Stimulated activated CD8-positive, alpha-beta memory T cell treated with anti-CD3 and anti-CD28 coated beads, Interleukin-7, amount 100 ng/mL, for 24 hours (primary cell): ENCODE results near the gene IGSF21.

Experiments
- DNase-seq: peaks from one replicate; pipeline ENCODE4 v3.0.0-alpha.2; 2020; ENCODE audit warnings: low read depth

The IGSF21 gene

DNA sequence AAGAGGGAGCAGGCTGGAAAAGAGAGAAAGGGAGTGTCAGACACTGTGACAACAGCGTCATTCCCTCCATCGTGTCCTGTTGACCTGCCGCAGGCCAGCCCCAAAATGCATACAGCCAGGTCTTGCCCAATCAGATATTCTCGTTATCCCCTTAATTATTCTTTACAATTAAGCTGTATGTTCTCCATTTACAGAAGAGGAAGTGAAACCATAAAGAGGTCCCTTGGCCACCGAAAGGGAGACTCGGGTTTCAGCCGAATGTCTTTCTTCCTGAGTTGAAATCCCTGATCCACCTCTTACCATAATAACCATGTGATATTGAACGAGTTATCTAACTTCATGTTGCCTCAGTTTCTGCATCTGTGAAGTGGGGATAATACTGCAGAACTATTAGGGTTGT lies 70.5 kb downstream of the IGSF21 start:
- no peak for DNase-seq

DNA sequence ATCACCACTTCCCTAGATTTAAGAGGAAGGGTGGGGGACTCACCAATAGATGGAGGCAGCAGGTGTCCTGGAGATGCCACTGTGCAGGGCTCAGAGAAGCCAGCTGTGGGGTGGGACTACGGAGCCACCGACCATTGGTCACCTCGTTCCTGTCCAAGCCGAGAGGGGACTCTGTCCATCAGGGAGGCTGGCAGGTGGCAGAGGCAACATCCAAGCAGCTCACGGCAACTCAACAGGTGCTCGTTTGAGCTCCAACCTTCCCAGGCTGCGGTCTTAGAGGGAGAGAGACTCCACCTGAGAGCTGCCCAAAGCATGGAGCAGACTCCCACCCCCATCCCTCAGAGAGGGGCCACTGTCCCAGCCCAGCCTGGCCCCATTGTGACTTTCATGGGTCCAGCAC lies 71.4 kb downstream of the IGSF21 start:
- DNase-seq, result no peak

DNA sequence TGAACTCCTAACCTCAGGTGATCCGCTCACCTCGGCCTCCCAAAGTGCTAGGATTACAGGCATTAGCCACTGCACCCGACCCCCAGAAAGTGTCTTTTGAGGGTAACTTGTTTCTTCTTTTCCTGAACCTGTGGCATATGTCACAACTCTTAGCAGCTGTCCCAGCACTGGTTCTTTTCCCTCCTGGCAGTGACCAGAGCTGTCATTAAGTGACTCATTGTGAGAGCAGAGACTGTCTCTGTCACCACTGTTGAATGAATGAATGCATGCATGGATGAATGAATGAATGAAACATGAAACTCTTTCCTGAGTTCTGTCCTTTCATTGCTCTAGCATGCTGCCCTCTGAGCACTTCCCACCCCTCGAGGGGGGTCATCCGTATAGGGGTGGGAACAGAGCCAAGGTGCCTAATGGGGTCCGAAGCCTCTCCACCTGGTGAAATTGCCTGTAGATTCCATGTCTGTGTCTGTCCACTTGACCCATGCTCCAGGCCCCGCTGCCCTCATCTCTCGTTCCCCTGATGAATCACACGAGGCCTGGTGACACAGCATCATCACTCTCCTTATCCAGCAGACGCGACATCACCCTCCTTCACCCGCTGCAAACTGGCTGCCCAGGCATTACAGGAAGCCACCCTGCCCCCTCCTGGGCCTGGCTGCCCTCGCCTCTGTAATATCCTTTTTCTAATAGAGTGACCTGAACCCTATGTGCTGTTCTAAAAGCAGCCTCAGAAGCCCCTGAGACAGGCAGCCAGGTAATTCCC lies 75.0 kb downstream of the IGSF21 start:
- DNase-seq, result no peak

DNA sequence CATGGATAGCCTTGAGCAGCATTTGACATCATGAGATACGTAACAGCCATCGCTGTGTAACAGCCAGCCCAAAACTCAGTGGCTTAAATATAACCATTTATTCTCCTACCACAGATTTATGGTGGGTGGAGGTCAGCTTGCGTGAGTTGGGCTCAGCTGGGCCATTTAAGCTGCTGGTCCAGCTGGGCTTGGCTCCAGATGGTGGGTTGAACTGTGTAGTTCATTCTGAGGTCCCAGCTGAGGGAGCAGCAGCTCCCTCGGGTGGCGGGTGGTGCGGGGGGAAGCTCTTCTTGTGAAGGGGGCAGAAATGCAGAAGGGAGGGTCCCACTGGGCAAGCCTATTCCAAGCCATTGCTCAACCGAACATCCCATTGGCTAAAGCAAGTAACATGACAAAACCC lies 75.9 kb downstream of the IGSF21 start:
- no peak for DNase-seq

DNA sequence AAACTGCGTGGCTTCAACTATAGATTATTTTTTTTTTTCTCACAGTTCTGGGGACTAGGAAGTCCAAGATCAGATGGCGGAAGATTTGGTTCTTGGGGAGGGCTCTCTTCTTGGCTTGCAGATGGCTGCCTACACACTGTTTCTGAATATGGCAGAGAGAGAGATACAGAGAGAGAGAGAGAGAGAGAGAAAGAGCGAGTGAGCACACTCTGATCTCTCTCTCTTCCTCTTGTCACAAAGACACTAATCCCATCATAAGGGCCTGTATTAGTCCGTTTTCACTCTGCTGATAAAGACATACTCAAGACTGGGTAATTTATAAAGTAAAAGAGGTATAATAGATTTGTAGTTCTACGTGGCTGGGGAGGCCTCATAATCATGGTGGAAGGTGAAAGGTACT lies 79.5 kb downstream of the IGSF21 start:
- DNase-seq, result no peak

DNA sequence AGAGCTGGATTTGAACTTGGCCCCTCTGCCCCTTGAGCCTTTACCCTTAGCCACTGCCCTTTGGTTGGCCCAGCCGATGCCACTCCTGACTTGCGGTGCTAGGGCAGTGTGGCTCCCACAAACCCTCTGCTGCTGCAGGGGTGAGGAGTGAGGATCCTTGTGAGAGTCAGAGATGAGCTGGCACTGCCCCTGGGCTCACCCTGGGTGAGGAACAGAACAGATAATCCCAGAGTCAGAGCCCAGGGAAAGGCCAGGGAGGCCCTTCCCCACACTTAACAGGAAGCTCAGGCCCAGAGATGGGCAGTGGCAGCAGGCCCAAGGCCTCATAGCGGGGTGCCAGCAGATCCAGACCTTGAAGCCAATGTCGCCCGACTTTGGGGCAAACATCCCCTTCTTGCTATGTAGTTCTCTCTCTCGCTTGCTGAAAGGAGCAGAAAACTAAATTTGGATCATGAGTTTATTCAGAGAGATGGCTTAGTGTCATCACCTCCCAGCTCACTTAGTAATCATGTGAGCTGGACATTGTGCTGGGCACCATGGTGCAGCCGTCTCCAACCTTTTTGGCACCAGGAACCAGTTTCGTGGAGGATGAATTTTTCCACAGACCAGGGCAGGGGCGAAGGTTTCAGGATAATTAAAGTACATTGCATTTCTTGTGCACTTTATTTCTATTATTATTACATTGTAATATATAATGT lies 81.4 kb downstream of the IGSF21 start:
- DNase-seq, result no peak

DNA sequence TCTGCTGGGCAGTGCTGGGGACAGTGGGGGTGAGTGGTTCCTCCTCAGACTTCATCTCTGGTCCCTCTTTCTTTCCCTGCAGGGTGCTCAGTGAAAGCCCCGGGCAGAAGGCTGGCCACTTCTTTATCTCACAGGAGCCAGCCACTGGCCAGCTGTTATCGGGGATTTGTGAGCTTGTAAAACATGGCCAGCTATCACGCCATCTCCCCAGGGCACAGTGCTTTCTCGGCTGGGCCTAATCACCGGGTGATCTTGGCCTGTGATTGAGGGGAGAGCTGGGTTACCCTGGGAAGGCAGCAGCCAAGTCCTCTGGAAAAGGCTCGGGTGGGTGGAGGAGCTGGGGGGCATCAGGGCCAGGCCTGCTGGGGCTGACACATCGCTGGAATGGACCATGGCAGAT lies 83.0 kb downstream of the IGSF21 start:
- DNase-seq, result no peak

DNA sequence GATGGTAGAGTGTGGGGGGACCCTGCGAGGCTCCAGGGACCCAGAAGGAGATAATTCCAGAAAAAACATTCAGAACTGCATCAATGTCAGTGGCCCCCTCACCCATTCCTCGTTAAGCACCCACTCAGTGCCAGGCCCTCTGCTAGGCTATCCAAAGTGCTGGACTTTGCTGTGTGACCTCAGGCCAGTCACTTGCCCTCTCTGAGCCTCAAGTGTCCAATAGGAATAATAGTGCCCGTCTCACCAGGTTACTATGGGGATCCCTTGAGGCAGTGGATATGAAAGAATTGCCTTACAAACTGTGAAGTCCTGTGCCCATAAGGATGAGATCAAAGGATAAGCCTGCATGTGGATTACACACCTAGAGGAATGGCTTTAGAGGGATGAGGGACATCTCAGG lies 83.4 kb downstream of the IGSF21 start:
- no peak for DNase-seq

DNA sequence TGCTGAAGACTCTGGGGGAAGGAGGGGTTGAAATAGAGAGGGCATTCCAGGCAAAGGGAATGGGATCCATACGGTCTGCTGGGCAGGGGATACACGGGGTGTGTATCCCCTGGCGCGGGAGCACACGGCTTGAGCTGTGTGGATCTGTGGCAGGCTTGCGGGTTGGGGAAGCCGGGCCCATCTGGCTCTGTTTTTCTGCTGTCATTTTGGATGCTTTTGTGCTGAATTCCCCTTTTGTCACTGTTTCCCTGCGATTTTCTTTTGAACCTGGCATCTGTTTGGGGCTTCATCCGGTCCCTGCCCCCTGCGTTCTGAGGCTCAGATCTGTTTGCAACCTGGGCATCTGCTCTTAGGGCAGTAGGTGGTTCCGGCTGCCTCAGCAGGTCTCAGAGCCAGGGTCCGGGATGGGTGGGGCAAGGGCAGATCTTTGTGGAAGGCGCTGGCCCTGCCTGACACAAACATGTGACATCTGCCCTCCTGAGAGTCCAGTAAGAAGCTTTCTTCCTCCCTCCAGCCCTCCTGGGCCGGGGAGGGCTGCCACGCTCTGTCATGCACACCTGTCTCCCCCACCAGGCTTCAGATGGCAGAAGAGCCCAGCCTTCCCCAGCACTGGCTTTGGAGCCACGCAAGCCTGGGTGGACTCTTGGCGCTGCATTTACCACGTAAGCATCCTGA lies 84.0 kb downstream of the IGSF21 start:
- DNase-seq, result no peak

DNA sequence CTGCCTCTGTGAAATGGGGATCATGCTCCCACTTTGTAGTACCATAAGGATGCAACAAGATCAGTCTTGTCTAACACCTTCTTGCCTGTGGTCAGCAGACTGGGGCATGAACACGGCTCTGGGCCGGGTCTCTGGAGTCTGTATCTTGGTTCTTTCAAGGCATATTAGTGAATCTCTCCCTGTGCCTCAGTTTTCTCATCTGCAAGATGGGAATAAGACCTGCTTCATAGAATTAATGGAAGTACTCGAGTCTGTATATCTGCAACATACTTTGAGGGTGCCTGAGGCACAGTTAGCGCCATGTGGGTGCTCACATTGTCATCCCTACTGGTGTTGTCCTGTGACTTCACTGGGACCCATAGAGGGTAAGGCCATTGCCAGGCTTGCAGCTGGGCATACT lies 84.6 kb downstream of the IGSF21 start:
- DNase-seq, result no peak

DNA sequence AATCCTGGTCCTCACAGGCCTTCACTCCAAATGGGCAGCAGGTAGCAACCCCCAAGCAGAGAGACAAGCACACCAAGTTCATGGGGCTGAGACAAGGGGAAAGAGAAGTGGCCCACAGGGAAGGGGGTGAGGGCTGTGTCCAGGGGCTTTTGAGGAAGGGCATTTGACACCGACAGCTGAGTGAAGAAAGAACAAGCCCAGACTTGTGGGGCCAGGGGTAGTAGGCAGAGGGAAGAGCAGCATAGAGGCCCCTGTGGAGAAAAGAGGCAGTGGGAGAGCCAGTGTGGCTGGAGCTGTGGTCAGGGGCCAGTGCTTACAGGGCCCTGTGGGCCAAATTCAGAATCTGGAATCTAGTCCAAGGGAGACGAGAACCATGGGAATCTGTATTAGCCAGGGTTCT lies 85.4 kb downstream of the IGSF21 start:
- no peak for DNase-seq

DNA sequence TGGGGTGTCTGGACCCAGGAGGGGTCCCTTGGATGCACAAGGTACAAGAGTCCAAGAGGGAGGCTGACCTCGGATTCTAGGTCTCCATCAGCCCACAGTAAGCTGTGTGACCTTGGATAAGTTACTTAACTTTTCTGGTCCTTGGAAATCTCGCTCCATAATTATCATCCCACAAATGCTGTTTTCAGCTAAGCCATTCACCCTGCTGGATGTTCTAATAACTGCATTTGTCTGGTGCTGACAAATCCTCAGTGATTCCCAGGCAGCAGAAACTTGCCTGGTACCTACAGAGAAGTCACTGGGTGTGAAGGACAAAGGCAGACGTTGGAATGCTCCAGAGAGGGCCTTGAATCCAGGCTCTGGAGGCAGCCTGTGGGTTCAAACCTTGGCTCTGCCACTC lies 89.7 kb downstream of the IGSF21 start:
- no peak for DNase-seq

DNA sequence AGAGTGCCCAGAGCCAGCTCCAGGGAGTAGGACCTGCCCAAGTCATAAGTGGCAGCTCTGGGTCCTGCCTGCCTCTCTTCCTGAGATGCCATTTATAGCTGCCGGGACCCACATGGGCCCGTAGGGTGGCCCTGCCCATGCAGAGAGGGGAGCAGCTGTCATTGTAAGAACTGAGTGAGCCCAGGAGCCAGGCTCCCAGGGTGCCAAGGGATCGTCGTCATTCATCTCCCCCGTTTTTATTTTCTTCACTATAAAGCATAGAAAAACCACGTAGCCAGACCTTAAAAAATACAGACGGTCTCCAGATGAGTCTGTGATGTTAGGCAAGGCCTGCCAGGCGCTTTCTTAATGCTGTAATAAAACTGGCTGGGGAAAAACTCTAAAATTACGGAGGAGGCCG lies 90.7 kb downstream of the IGSF21 start:
- DNase-seq, result no peak

DNA sequence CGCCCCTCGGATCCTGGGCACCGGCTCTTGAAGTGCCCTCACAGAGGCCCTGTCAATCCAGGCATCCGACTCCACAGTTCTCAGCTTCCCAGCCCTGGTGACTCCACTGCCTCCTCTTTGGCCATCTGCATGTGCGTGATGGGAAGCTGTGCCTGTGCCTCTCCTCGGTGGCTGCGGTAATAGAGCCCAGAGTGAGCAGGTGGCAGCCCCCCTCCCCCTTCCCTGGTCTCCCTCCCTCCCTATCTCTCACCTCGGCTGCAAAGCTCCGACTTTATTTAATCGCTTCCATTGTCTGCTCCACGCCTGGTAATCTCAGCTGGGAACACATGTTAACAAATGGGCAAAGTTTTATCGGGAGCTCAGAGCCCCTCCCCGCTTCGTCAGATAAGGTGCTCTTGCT lies 91.9 kb downstream of the IGSF21 start:
- no peak for DNase-seq

DNA sequence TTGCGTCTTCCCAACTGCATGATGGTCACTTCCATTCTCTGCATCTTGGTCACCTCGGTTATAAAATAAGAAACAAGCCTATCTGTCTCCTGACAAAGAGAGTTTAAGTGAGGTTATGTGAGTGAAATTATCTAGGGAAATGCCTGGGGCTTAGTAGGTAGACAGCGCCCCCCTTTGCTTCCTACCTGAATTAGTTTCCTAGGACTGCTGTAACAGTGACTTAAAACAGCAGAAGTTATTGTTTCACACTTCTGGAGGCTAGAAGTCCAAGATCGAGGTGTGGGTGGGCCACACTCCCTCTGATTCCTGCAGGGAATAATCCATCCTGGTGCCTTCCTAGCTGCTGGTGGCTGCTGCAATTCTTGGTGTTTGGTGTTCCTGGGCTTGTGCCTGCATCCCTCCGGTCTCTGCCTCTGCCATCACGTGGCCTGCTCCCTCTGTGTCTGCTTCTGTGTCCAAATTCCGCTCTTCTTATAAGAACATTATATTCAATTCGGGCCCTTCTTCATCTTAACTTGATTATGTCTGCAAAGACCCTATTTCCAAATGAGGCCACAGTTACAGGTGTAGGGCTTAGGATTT lies 92.6 kb downstream of the IGSF21 start:
- no peak for DNase-seq

DNA sequence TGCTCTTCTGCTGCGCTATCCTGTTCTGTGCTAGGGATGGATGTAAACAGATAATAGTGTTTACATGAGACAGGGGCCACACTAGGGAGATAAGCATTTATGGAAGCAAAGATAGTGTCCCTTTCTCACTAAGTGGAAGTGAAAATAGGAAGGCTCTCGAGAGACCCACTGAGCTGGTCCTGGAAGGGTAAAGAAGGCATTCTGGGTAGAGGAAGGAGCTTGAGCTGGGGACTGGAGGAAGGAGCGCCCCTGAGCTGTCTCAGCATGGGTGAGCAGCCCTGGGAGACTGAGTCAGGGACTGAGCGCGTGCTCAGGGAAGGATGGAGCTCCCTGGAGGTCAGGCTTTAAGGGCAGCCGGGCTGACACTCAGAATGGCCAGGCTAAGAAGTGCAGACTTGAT lies 93.3 kb downstream of the IGSF21 start:
- DNase-seq, result no peak

DNA sequence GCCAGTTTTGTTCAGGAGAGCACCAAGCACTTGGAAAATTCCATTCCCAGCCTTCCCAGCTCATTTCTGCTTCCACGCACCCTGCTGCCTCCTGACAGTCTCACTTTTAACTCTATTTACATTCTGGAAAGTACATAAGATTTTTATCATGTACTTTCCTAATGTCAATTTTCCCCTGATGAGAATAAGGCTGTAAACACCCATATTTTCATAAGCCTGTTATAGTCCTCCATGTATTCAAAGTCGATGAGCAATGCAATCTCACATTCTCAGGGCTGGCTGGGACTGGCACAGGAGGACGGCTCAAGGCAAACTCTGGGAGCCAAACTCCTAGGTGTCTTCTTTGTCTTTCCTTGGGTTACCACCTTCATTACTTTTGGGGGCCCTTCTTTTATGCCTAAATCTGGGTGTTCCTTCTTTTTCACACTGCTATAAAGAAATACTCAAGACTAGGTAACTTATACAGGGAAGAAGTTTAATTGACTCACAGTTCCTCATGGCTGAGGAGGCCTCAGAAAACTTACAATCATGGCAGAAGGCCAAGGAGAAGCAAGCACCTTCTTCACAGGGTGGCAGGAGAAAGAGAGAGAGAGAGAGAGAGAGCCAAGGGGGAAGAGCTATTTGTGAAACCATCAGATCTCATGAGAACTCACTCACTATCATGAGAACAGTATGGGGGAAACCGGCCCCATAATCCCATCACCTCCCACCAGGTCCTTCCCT lies 94.6 kb downstream of the IGSF21 start:
- no peak for DNase-seq

DNA sequence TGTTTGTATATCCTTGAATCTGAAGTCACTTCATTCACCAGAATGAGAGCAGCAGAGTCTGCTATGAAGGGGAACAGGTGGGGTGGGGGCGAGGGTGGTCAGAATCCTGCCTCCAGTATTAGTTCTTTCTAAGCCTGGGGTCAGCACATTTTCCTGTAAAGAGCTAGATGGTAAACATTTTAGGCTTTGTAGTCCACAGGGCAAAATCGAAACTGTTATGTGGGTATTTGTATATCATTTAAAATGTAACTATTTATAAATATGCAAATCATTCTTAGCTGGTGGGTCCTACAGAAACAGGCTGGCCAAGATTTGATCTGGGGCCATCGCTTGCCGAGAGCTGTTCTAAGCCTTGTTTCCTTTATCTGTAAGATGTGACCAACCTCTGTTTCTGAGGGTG lies 96.0 kb downstream of the IGSF21 start:
- no peak for DNase-seq

DNA sequence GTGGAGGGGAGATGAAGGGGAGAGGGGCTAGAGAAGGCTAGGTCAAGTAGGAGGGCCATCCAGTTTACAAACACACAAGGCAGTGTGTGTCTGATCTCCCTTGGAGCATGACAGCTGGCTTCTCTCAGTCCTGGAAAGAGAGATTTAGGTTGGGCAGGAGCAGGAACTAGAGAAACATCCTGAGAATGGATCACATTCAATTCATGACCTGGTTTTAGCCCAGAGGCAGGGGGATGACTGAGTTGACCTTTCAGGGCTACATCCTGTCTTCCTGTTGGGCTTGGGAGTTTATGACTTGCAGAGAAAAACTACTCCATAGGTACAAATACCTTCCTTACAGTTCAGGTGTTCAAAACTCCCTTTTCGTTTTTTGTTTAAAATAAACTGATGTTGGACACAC lies 97.0 kb downstream of the IGSF21 start:
- DNase-seq, result no peak

DNA sequence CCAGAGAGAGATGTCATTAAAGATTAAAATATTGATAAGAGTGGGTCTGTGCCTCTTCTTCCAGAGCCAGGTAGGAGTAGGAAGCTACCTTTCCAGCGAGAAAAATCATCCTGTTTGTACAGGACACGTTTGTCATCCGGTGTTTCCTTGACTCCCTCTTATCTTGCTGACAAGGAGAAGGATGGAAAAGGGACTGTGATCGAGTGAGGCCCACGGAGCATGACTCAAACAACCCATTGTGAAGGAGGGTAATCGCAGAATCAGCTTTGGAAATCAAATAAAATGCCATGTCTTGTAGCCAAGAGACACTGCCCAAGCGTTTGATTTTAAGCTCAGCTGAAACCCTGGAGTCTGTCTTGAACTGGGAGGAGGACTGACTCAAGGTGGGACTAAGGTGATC lies 97.7 kb downstream of the IGSF21 start:
- no peak for DNase-seq

DNA sequence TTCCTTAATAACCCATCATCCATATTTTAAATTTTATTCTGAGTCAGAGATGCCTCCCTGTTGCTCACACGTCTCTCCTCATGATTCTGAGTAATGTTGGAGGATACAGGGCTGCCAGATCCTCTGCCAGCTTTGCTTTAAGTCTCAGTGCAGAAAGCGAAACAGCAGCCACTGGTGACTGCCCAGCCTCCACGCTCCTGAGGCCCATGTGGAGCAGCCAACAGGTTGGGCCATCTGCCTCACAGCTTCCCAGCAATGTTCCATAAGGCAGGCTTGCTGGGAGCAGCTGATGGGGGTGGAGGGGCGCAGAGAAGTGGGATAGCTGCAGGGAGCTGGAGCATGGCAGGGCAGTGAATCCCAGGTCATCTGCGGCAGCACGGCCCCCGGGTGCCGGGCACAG lies 104.2 kb downstream of the IGSF21 start:
- no peak for DNase-seq

DNA sequence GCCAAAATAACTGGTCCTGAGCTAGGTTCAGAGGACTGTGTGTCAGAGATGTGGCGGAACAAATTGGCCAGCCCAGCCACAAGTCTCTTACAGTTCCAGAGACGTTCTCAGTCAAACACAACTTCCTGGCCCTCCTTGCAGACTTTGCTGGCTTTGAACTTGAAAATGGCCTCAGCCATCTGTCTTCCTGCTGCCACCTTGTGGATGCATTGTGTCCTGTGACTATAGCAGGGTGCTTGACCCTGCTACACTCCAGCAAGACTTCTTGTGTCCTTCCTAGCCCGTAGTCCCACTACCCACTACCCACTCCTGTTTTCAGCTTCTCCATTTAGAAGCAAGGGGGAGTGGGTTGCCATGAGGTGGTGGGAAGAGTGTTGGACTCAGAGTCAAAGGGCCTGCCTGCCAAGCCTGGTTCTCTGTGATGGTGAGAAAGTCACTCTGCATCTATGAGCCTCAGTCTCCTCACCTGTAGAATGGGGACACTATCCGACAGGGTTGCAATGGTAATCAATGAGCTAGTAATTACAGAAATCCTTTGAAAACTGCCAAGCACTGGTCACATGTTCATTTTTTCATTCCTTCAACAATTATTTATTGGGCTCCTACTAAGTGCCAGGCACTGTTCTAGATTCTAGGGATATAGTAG lies 109.9 kb downstream of the IGSF21 start:
- DNase-seq, result no peak
